KG1 (cell line): ENCODE measurements around the gene KRT86.
"Not testable (repeated sequence)": the region's sequence is repeated elsewhere in the genome, so short reads cannot be mapped to it uniquely, and the experiment has no call there.

ENCODE experiments used
- DNase-seq: peaks from one replicate; lab custom pipeline; 2025; lab: John Stamatoyannopoulos, UW

Gene KRT86

GRCh38 chr12:52251367-52252051 is 22.9 kb upstream of the KRT86 start:
- no peak for DNase-seq

GRCh38 chr12:52252175-52252615 is 22.2 kb upstream of the KRT86 start:
- DNase-seq, result not testable (repeated sequence)

- DNase-seq, result no peak
Measured at GRCh38 chr12:52252728-52253343, 21.6 kb upstream of the KRT86 start.

- DNase-seq, result no peak
Measured at GRCh38 chr12:52253391-52254179, 20.9 kb upstream of the KRT86 start.

- no peak for DNase-seq
Measured at GRCh38 chr12:52254180-52254964, 20.1 kb upstream of the KRT86 start.

- no peak for DNase-seq
Measured at GRCh38 chr12:52254965-52255751, 19.3 kb upstream of the KRT86 start.

GRCh38 chr12:52255926-52256583 is 18.4 kb upstream of the KRT86 start:
- DNase-seq, result no peak

- no peak for DNase-seq
Measured at GRCh38 chr12:52256584-52256935, 17.9 kb upstream of the KRT86 start.

- no peak for DNase-seq
Measured at GRCh38 chr12:52257074-52257551, 17.3 kb upstream of the KRT86 start.

GRCh38 chr12:52257922-52258321 is 16.5 kb upstream of the KRT86 start:
- DNase-seq, result not testable (repeated sequence)

- DNase-seq, result no peak
Measured at GRCh38 chr12:52258335-52258901, 16.0 kb upstream of the KRT86 start.

GRCh38 chr12:52259657-52260243 is 14.7 kb upstream of the KRT86 start:
- DNase-seq, result no peak

GRCh38 chr12:52260361-52261207 is 13.9 kb upstream of the KRT86 start:
- no peak for DNase-seq

GRCh38 chr12:52261208-52261484 is 13.3 kb upstream of the KRT86 start:
- DNase-seq, result no peak

- no peak for DNase-seq
Measured at GRCh38 chr12:52262286-52262685, 12.2 kb upstream of the KRT86 start.

- DNase-seq, result no peak
Measured at GRCh38 chr12:52263761-52264434, 10.5 kb upstream of the KRT86 start.

- no peak for DNase-seq
Measured at GRCh38 chr12:52264435-52264825, 10.0 kb upstream of the KRT86 start.

GRCh38 chr12:52266514-52266913 is 7.9 kb upstream of the KRT86 start:
- DNase-seq, result no peak

GRCh38 chr12:52267266-52267665 is 7.2 kb upstream of the KRT86 start:
- no peak for DNase-seq
